A172 (cell line): ENCODE measurements around the gene UBL5. TPM values are rescaled to one million over a fixed set of nuclear protein-coding genes. Genes with fewer than 3 reads are reported as not detected.

Experiments
- total RNA-seq: library from RNA; depleted of rRNA; stranded (reverse); fragments of >200 nt; shearing (Covaris generic); gene quantifications from 2 replicates; pipeline ENCODE4 v1.2.3, GENCODE V29; 2014; rRNA removed

UBL5 gene
- total RNA-seq, 1 experiment from 2014 or later = 506 TPM

Other genes starting within 250 kb of the UBL5 start
- 39.4 and 41.5 TPM in 2 replicates for gene ZNF121, start 243.4 kb upstream of the UBL5 start, total RNA-seq
- gene ZNF561, start 206.7 kb upstream of the UBL5 start, total RNA-seq = 30.1 and 31.4 TPM in 2 replicates
- gene ZNF562, start 152.8 kb upstream of the UBL5 start, total RNA-seq = 36.3 and 47.7 TPM in 2 replicates
- gene ZNF846, start 59.2 kb upstream of the UBL5 start, total RNA-seq = 1.2 and 3.8 TPM in 2 replicates
- 17.3 and 18.1 TPM in 2 replicates for gene FBXL12, start 8.8 kb upstream of the UBL5 start, total RNA-seq
- gene PIN1, start 7.4 kb downstream of the UBL5 start, total RNA-seq = 231 and 232 TPM in 2 replicates
- gene OLFM2, start 108.6 kb downstream of the UBL5 start, total RNA-seq = 0.77 and 2.2 TPM in 2 replicates
- 0.02 and 0.22 TPM in 2 replicates for gene COL5A3, start 182.6 kb downstream of the UBL5 start, total RNA-seq
- not detected in 2 replicates for gene RDH8, start 185.6 kb downstream of the UBL5 start, total RNA-seq